Measurements from ENCODE around the gene TATDN2.
"Not testable (repeated sequence)": the region's sequence is repeated elsewhere in the genome, so short reads cannot be mapped to it uniquely, and the experiment has no call there.

GRCh38 chr3:10298064-10298463 is 49.8 kb downstream of the TATDN2 start:
- not testable (repeated sequence) for TF ChIP-seq POLR2AphosphoS5, CTCF, POLR2A, EP300 (IDR thresholded peaks at IDR 0.05)
